Osteoblast (primary cell): Measurements from ENCODE around the gene OR2H1. TPM values are rescaled to one million over a fixed set of nuclear protein-coding genes. Genes with fewer than 3 reads are reported as not detected.

Experiments
- DNase-seq: peaks from one replicate; pipeline ENCODE4 v3.0.0; 2011; ENCODE audit warnings: low spot score, mixed read lengths; ENCODE audit not compliant: insufficient read length; ENCODE audit errors: missing footprints
- H2AFZ ChIP-seq: 2 replicates; pipeline ENCODE4 v1.6.0; 2011; ENCODE audit warnings: mild to moderate bottlenecking, low read length
- H3K27ac ChIP-seq: 2 replicates; pipeline ENCODE4 v1.5.1; 2011; ENCODE audit warnings: mild to moderate bottlenecking, low read depth, low read length, moderate library complexity
- H3K27me3 ChIP-seq: 2 replicates; pipeline ENCODE4 v1.6.0; 2012; ENCODE audit warnings: mild to moderate bottlenecking, control low read depth, inconsistent platforms, low read length, moderate library complexity; ENCODE audit not compliant: insufficient read depth
- H3K36me3 ChIP-seq: 2 replicates; pipeline ENCODE4 v1.5.1; 2011; ENCODE audit warnings: mild to moderate bottlenecking, low read length, control low read depth, moderate library complexity; ENCODE audit not compliant: insufficient read depth
- H3K4me1 ChIP-seq: 2 replicates; pipeline ENCODE4 v1.5.1; 2011; ENCODE audit warnings: mild to moderate bottlenecking, low read length, control low read depth, moderate library complexity; ENCODE audit not compliant: insufficient read depth
- H3K4me2 ChIP-seq: 2 replicates; pipeline ENCODE4 v1.6.0; 2011; ENCODE audit warnings: mild to moderate bottlenecking, low read length; ENCODE audit not compliant: insufficient read depth
- H3K4me3 ChIP-seq: fragments of 200-600 bp; sonication (generic); 3 replicates; pipeline ENCODE4 v1.5.1; 2012; ENCODE audit warnings: mild to moderate bottlenecking, low read length, inconsistent platforms; ENCODE audit not compliant: insufficient read depth
- H3K79me2 ChIP-seq: 2 replicates; pipeline ENCODE4 v1.6.0; 2012; ENCODE audit warnings: mild to moderate bottlenecking, low read length, control low read depth, inconsistent platforms; ENCODE audit not compliant: insufficient read depth
- H3K9me3 ChIP-seq: 2 replicates; pipeline ENCODE4 v1.5.1; 2011; ENCODE audit warnings: low read depth, low read length, control low read depth
- H4K20me1 ChIP-seq: 2 replicates; pipeline ENCODE4 v1.6.0; 2012; ENCODE audit warnings: mild to moderate bottlenecking, low read length, control low read depth; ENCODE audit not compliant: insufficient read depth
- CTCF ChIP-seq: IDR thresholded peaks from 2 replicates; pipeline ENCODE4 v1.5.1; 2011; ENCODE audit warnings: mild to moderate bottlenecking, low read depth, low read length, moderate library complexity; ENCODE audit errors: extremely low read depth
- total RNA-seq: library from RNA; depleted of rRNA; stranded (reverse); fragments of >200 nt; gene quantifications from 2 replicates; pipeline ENCODE4 v1.2.3, GENCODE V29; 2012

Gene OR2H1
- total RNA-seq, 1 donor: not detected

DNA sequence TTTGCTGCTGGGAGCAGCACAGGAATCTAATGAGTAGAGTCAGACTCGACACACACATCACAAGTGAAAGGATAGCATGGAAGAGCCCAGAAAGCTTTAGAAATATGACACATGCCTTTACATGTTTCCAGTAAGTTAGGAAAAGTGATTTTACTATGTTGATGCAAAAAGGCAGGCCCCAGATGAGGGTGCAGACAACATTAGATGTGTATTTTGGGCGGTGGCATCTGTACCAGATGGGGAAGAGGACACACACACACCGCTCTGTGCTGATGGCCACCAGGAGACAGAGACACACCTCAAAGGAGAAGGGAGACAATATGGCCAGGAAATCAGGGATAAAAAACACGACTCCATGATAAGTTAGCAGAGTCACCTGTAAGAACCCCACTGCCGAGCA, 30.2 kb downstream of the OR2H1 start:
- Histone ChIP-seq H3K36me3 (no peaks in the 10 kb centered on the region), H3K27ac (no peak overlapping the region)
- TF ChIP-seq CTCF: no peak

DNA sequence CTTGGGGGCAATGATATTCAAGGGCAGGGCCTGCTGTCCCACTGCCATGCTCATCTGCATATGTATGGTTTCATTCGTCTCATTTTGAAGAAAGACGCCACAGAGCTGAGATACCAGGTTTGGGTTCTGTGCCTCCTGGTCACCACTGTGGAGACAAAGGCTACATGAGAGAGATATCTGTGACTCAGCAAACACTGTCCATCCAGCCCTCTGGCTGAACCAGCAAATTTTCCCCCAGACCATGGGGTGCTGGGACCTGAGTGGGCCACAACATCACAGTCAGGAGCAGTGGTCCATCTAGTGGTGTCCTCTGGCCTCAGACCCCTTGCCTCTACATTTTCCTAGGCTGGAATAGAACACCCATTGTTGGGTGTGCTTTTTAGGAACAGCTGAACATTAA, 30.7 kb downstream of the OR2H1 start, which contains the start of gene MAS1L:
MAS1L (minus strand) TSS at position 297 of the 400 bp plus-strand sequence; CDS start at position 243, 54 bp downstream.
- no peaks in the 10 kb centered on the region for H3K9me3 ChIP-seq

More for the DNA sequence above, 30.2 kb downstream of the OR2H1 start:
- Histone ChIP-seq H3K4me2 (no peak overlapping the region), H4K20me1 (no peaks in the 10 kb centered on the region), H3K4me3 (no peak overlapping the region), H3K79me2 (no peaks in the 10 kb centered on the region), H3K4me1 (no peaks in the 10 kb centered on the region), H3K27me3 (no peaks in the 10 kb centered on the region), H3K9me3 (no peaks in the 10 kb centered on the region), H2AFZ (no peak overlapping the region)
- DNase-seq: no peak

GRCh38 chr6:29488874-29489273, 31.9 kb downstream of the OR2H1 start:
- no peaks in the 10 kb centered on the region for H4K20me1 ChIP-seq
- no peak overlapping the region for H2AFZ ChIP-seq
- TF ChIP-seq CTCF: no peak
- DNase-seq: no peak
- H3K79me2 ChIP-seq: no peaks in the 10 kb centered on the region
- no peak overlapping the region for H3K4me2 ChIP-seq
- H3K27ac ChIP-seq: no peak overlapping the region
- H3K36me3 ChIP-seq: no peaks in the 10 kb centered on the region
- H3K27me3 ChIP-seq: no peaks in the 10 kb centered on the region
- H3K9me3 ChIP-seq: no peaks in the 10 kb centered on the region
- H3K4me1 ChIP-seq: no peaks in the 10 kb centered on the region
- no peak overlapping the region for H3K4me3 ChIP-seq

More for the DNA sequence above, 30.7 kb downstream of the OR2H1 start, which contains the start of gene MAS1L:
- Histone ChIP-seq H3K27ac (no peak within 1 kb of the TSS), H3K4me2 (no peak within 1 kb of the TSS), H3K4me3 (no peak within 1 kb of the TSS), H2AFZ (no peak within 1 kb of the TSS), H3K27me3 (no peaks in the 10 kb centered on the region), H4K20me1 (no peaks in the 10 kb centered on the region), H3K4me1 (no peaks in the 10 kb centered on the region), H3K79me2 (no peaks in the 10 kb centered on the region), H3K36me3 (no peaks in the 10 kb centered on the region)
- DNase-seq: no peak
- no peak for TF ChIP-seq CTCF

DNA sequence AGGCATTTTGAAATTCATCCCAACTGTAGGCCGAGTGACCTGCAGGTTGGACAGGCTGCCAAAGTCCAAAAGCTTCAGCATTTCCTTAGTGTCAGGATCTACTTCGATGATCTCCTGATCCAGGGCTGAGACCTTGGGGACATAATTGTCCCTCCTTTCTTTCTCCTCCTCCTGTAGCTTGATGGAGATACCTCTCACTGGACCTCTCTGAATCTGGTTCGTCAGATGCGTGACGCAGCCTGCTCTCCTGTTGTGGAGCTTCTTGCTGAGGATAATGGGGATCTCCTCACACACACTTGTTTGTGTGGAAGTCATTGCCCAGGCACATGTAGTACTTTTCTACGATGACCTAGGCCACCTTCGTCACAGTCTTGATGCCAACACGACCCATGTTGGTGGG, 32.3 kb downstream of the OR2H1 start:
- no peaks in the 10 kb centered on the region for H3K79me2 ChIP-seq
- no peak overlapping the region for H3K4me3 ChIP-seq
- no peak overlapping the region for H2AFZ ChIP-seq
- no peaks in the 10 kb centered on the region for H3K36me3 ChIP-seq
- no peak overlapping the region for H3K4me2 ChIP-seq
- no peak for TF ChIP-seq CTCF
- no peaks in the 10 kb centered on the region for H3K4me1 ChIP-seq
- no peaks in the 10 kb centered on the region for H3K9me3 ChIP-seq
- DNase-seq: no peak
- H3K27ac ChIP-seq: no peak overlapping the region
- H4K20me1 ChIP-seq: no peaks in the 10 kb centered on the region
- no peaks in the 10 kb centered on the region for H3K27me3 ChIP-seq
